Hindlimb muscle (tissue), 1 donor: ENCODE measurements around the gene EFCAB12. TPM values are rescaled to one million over a fixed set of nuclear protein-coding genes. Genes with fewer than 3 reads are reported as not detected.
"Not testable (repeated sequence)": the region's sequence is repeated elsewhere in the genome, so short reads cannot be mapped to it uniquely, and the experiment has no call there.

Experiments
- DNase-seq: peaks from one replicate; pipeline ENCODE4 v3.0.0-alpha.2; 2013
- polyA plus RNA-seq: library from polyadenylated mRNA; unstranded; fragments of 120-200 nt; gene quantifications from one replicate; pipeline ENCODE4 v1.2.1, GENCODE V29; 2013; ENCODE audit not compliant: insufficient read length

The EFCAB12 gene
- polyA plus RNA-seq, 1 donor = 0.13 TPM

GRCh38 chr3:129392106-129392887 lies 36.1 kb downstream of the EFCAB12 start:
- not testable (repeated sequence) for DNase-seq

- DNase-seq = not testable (repeated sequence)
Measured at GRCh38 chr3:129391583-129391982, 36.9 kb downstream of the EFCAB12 start.

GRCh38 chr3:129389572-129389937 lies 38.9 kb downstream of the EFCAB12 start:
- DNase-seq = no peak

- DNase-seq = not testable (repeated sequence)
Measured at GRCh38 chr3:129388791-129389571, 39.5 kb downstream of the EFCAB12 start.

GRCh38 chr3:129387487-129387886 lies 40.9 kb downstream of the EFCAB12 start:
- no peak for DNase-seq

GRCh38 chr3:129386984-129387383 lies 41.5 kb downstream of the EFCAB12 start:
- DNase-seq = no peak

GRCh38 chr3:129385507-129385906 lies 42.9 kb downstream of the EFCAB12 start:
- DNase-seq = not testable (repeated sequence)

- no peak for DNase-seq
Measured at GRCh38 chr3:129384594-129385323, 43.7 kb downstream of the EFCAB12 start.

- not testable (repeated sequence) for DNase-seq
Measured at GRCh38 chr3:129384103-129384502, 44.3 kb downstream of the EFCAB12 start.

GRCh38 chr3:129383292-129383860 lies 45.1 kb downstream of the EFCAB12 start:
- DNase-seq = peak; percentile 63

- DNase-seq = no peak
Measured at GRCh38 chr3:129382366-129382765, 46.1 kb downstream of the EFCAB12 start.

GRCh38 chr3:129379582-129380358 lies 48.7 kb downstream of the EFCAB12 start:
- DNase-seq = no peak

GRCh38 chr3:129378949-129379348 lies 49.5 kb downstream of the EFCAB12 start:
- no peak for DNase-seq

GRCh38 chr3:129377615-129378014 lies 50.8 kb downstream of the EFCAB12 start:
- no peak for DNase-seq

GRCh38 chr3:129375099-129375498 lies 53.3 kb downstream of the EFCAB12 start:
- no peak for DNase-seq

- no peak for DNase-seq
Measured at GRCh38 chr3:129371041-129371826, 57.2 kb downstream of the EFCAB12 start.

- DNase-seq = no peak
Measured at GRCh38 chr3:129370248-129370964, 58.0 kb downstream of the EFCAB12 start.

- no peak for DNase-seq
Measured at GRCh38 chr3:129369711-129370110, 58.7 kb downstream of the EFCAB12 start.

GRCh38 chr3:129367821-129368220 lies 60.6 kb downstream of the EFCAB12 start:
- DNase-seq = no peak

GRCh38 chr3:129366312-129366831 lies 62.1 kb downstream of the EFCAB12 start:
- DNase-seq = no peak
